ENCODE measurements around the gene ZNF398.

- TF ChIP-seq CTCF (conservative IDR thresholded peaks at IDR 0.05; ENCODE audit: low read length) (no peak), EZH2phosphoT487 (IDR thresholded peaks at IDR 0.05; ENCODE audit: borderline replicate concordance, low read depth, low read length) (no peak)
Measured at GRCh38 chr7:149141893-149142292, 5.4 kb upstream of the ZNF398 start.

Data from OCI-LY7 (cell line).